HG03159 (cell line): Measurements from ENCODE around the gene MIF.
"Not testable (repeated sequence)": the region's sequence is repeated elsewhere in the genome, so short reads cannot be mapped to it uniquely, and the experiment has no call there.

Source experiments
- ATAC-seq: cut with Tn5 transposase; IDR thresholded peaks from one replicate; pipeline ENCODE4 v1.9.1; 2021; ENCODE audit warnings: mild to moderate bottlenecking, moderate library complexity; ENCODE audit not compliant: unreplicated experiment

MIF gene

GRCh38 chr22:23938328-23939016 is 44.3 kb downstream of the MIF start:
- no peak for ATAC-seq

DNA sequence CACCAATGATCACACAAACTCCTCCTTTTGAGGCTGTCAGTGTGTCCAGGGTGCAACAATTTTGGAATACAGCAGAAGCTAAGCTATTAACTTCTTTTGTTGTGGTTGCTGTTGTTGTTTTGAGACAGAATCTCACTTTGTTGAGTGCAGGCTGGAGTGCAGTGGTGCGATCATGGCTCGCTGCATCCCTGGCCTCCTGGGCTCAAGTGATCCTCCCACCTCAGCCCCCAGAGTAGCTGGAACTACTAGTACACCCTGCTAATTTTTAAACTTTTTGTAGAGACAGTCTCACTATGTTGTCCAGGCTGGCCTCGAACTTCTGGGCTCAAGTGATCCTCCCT is 44.8 kb downstream of the MIF start:
- no peak for ATAC-seq

- not testable (repeated sequence) for ATAC-seq
These were observed 46.0 kb downstream of the MIF start for GRCh38 chr22:23940166-23940565.
